Naive thymus-derived CD4-positive, alpha-beta T cell (primary cell): ENCODE data around the gene ADD3. TPM values are rescaled to one million over a fixed set of nuclear protein-coding genes. Genes with fewer than 3 reads are reported as not detected.

Experiments
- ATAC-seq: fragments of 150-1000 bp; cut with Tn5 transposase; 2 replicates; pipeline ENCODE4 v1.10.0; 2021; ENCODE audit warnings: mild to moderate bottlenecking, moderate library complexity
- CTCF ChIA-PET: fragments of 350-600 bp; sonication (Branson Sonifier 250); formaldehyde crosslinking; loops from one replicate; lab custom pipeline; 2021; ENCODE audit warnings: antibody characterized with exemption; lab: Charles Lee
- POLR2A ChIA-PET: fragments of 350-600 bp; sonication (Branson Sonifier 250); formaldehyde crosslinking; loops from one replicate; lab custom pipeline; 2021; ENCODE audit warnings: antibody characterized with exemption, inconsistent platforms; lab: Charles Lee
- DNase-seq, 9 donors: peaks; one replicate each; pipeline versions ENCODE4 v3.0.0 to v3.0.0-alpha.2; 2020 to 2022; ENCODE audit warnings: mixed read lengths in 1 of 9
- H3K27ac ChIP-seq: one replicate; pipeline ENCODE4 v1.7.0; 2013; ENCODE audit warnings: mild to moderate bottlenecking, low read depth, low read length, moderate library complexity
- H3K27me3 ChIP-seq, 2 donors: one replicate each; pipeline ENCODE4 v1.7.0; 2013; ENCODE audit warnings: low read length in 2 of 2, mild to moderate bottlenecking in 2 of 2, moderate library complexity in 2 of 2; ENCODE audit not compliant: control insufficient read depth in 2 of 2, insufficient read depth in 2 of 2
- H3K36me3 ChIP-seq, 3 experiments: 1 replicate in 2 of 3; 2 replicates in 1 of 3; pipeline ENCODE4 v1.7.0; 2013; ENCODE audit warnings: low read length in 3 of 3, mild to moderate bottlenecking in 3 of 3, moderate library complexity in 1 of 3; ENCODE audit not compliant: insufficient read depth in 3 of 3, control insufficient read depth in 2 of 3
- H3K4me1 ChIP-seq, 2 donors: one replicate each; pipeline ENCODE4 v1.7.0; 2013; ENCODE audit warnings: low read length in 2 of 2, mild to moderate bottlenecking in 2 of 2, moderate library complexity in 1 of 2; ENCODE audit not compliant: control insufficient read depth in 2 of 2, insufficient read depth in 2 of 2
- H3K4me3 ChIP-seq: 2 replicates; pipeline ENCODE4 v1.7.0; 2013; ENCODE audit warnings: mild to moderate bottlenecking, low read length
- H3K9me3 ChIP-seq, 3 experiments: 1 replicate in 2 of 3; 2 replicates in 1 of 3; pipeline ENCODE4 v1.7.0; 2013; ENCODE audit warnings: low read length in 3 of 3; ENCODE audit not compliant: control insufficient read depth in 2 of 3
- H3K27ac Mint-ChIP-seq, 9 donors: one replicate each; pipeline ENCODE4 v1.8.0; 2020 to 2022; ENCODE audit warnings: mixed read lengths in 9 of 9, mild to moderate bottlenecking in 8 of 9, moderate library complexity in 5 of 9, inconsistent platforms in 2 of 9
- H3K27me3 Mint-ChIP-seq, 5 donors: one replicate each; pipeline ENCODE4 v1.8.0; 2021 to 2022; ENCODE audit warnings: mixed read lengths in 5 of 5, mild to moderate bottlenecking in 1 of 5
- H3K36me3 Mint-ChIP-seq, 5 donors: one replicate each; pipeline ENCODE4 v1.8.0; 2020 to 2022; ENCODE audit warnings: mixed read lengths in 5 of 5, mild to moderate bottlenecking in 3 of 5, inconsistent platforms in 1 of 5
- H3K4me1 Mint-ChIP-seq, 7 donors: one replicate each; pipeline ENCODE4 v1.8.0; 2020 to 2022; ENCODE audit warnings: mixed read lengths in 7 of 7, mild to moderate bottlenecking in 3 of 7, inconsistent platforms in 1 of 7
- H3K4me3 Mint-ChIP-seq, 10 donors: one replicate each; pipeline ENCODE4 v1.8.0; 2020 to 2022; ENCODE audit warnings: mild to moderate bottlenecking in 10 of 10, mixed read lengths in 10 of 10, moderate library complexity in 6 of 10, inconsistent platforms in 2 of 10
- H3K9me3 Mint-ChIP-seq, 11 donors: one replicate each; pipeline ENCODE4 v1.8.0; 2020 to 2022; ENCODE audit warnings: mixed read lengths in 11 of 11, mild to moderate bottlenecking in 4 of 11, inconsistent platforms in 1 of 11, moderate library complexity in 1 of 11
- intact Hi-C, 2 donors: fragments of 100-400 bp; cut with micrococcal nuclease; formaldehyde crosslinking; loops; one replicate each; pipeline ENCODE4 v1.15.1; 2023
- polyA plus RNA-seq, 2 donors: library from polyadenylated mRNA; unstranded; fragments of 300-500 nt; fragmentation: Illumina TruSeq; gene quantifications; one replicate each; pipeline ENCODE4 v1.2.3, GENCODE V29; 2021
- total RNA-seq, 6 experiments: library from RNA in 5 of 6; stranded (reverse) in 5 of 6; gene quantifications; 1 replicate in 5 of 6; 2 replicates in 1 of 6; pipeline ENCODE4 v1.2.3 and lab custom pipeline; 2021 to 2026

Gene ADD3
- total and polyA plus RNA-seq, 7 experiments from 2014 or later = 281 to 535 (median 450) TPM

DNA sequence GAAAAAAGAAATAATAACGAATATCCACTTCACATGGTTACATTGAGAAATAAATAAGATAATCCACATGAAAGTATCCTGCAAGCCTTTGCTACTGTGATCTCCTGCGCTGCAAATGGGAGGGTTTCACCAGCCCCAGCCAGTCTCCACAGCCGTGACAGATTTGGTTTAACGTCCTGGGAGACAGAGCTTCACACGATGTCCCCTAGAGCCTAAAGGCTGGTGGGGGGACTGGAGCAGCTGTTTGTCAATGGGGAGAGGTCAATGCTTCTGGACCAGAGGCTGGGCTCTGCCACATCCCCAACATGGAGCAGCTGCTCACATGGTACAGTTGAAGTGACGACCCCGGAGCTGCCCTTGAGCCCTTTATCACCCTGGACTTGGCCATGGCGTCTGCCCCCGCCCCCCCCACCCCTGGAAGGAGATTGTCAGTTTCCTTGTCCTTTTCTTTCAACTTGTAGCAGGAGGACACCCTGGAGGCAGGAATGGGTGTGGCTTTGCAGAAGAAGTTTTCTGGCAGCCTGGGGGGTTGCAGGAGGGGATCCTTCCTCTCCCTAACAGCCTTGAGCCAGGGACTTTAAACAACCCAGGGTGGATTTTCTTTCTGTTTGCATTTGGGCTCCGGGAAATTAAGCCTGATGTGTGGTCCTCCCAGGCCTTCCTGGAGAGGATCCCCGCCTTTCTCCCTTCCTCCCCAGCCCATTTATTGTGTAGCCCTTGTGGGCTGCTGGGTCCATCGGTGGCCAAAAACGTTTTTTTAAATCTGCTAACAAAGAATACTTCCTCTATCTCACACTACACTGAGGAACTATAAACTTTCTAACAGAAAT, 162.6 kb downstream of the ADD3 start:
- H3K27me3 ChIP-seq = peaks cover 0 to 8% of the 10 kb centered on the region in 2 donors
- no peaks in the 10 kb centered on the region for H3K9me3 ChIP-seq
- no peak overlapping the region for H3K4me3 ChIP-seq
- peak overlapping the region in 1 of 10 donors; percentile 15 for H3K4me3 Mint-ChIP-seq
- H3K4me1 ChIP-seq = peaks cover 3 to 11% of the 10 kb centered on the region in 2 donors
- H3K27me3 Mint-ChIP-seq = peaks cover 72 to 89% (median 75%) of the 10 kb centered on the region in 5 donors
- ChIA-PET POLR2A (interaction anchor here (0.6 to 0.7 kb wide), 2 partner anchors 12 to 238 kb away, joined by 3 to 8 read pairs; no protein-coding TSS in a partner anchor), CTCF (no interaction called here)
- no peak overlapping the region for H3K27ac Mint-ChIP-seq
- peaks cover 0 to 7% (median 0%) of the 10 kb centered on the region in 5 donors for H3K36me3 Mint-ChIP-seq
- H3K9me3 Mint-ChIP-seq = no peaks in the 10 kb centered on the region
- intact Hi-C loops = loop anchor here in 1 of 2 donors (5.0 kb wide), 1 partner anchor 37 kb away; the partner anchor contains the start of gene MXI1
- DNase-seq = no peak
- H3K27ac ChIP-seq = no peak overlapping the region
- ATAC-seq = peak; percentile 24
- H3K4me1 Mint-ChIP-seq = peaks cover 22 to 32% (median 29%) of the 10 kb centered on the region in 7 donors
- H3K36me3 ChIP-seq = no peaks in the 10 kb centered on the region

- Mint-ChIP-seq H3K4me1 (peaks cover 22 to 31% (median 29%) of the 10 kb centered on the region in 7 donors), H3K4me3 (peak overlapping the region in 1 of 10 donors; percentile 15), H3K9me3 (no peaks in the 10 kb centered on the region), H3K36me3 (peaks cover 0 to 5% (median 0%) of the 10 kb centered on the region in 5 donors), H3K27ac (no peak overlapping the region), H3K27me3 (peaks cover 67 to 89% (median 72%) of the 10 kb centered on the region in 5 donors)
- H3K36me3 ChIP-seq = no peaks in the 10 kb centered on the region
- H3K27me3 ChIP-seq = peaks cover 0 to 8% of the 10 kb centered on the region in 2 donors
- no peak overlapping the region for H3K4me3 ChIP-seq
- DNase-seq (no peak), ATAC-seq (no peak)
- ChIA-PET CTCF (no interaction called here), POLR2A (interaction anchor here (0.7 kb wide), 1 partner anchor 237 kb away, joined by 8 read pairs; no protein-coding TSS in a partner anchor)
- no peaks in the 10 kb centered on the region for H3K9me3 ChIP-seq
- H3K27ac ChIP-seq = no peak overlapping the region
- H3K4me1 ChIP-seq = peaks cover 3 to 11% of the 10 kb centered on the region in 2 donors
- intact Hi-C loops = loop anchor here in 1 of 2 donors (5.0 kb wide), 1 partner anchor 36 kb away; the partner anchor contains the start of gene MXI1
Measured at GRCh38 chr10:110171032-110171431, 163.2 kb downstream of the ADD3 start.

DNA sequence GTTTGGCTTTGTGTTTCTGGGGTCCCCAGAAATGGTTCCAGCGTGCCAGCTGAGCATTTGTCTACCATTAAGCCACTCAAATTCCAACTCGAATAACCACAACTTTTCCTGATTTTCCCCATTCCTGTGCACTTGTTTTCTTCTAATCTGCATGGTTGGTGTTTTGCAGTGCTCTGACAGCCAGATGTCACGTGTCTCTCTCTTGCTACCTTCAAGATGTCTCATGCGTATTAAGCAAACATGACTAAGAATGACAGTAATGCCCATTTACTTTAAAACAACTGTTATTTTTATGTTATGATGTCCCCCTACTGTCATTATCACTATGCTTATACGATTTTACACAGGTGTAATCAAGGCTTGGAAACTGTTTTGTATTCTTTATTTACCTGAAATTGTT, 164.4 kb downstream of the ADD3 start:
- no peak for ATAC-seq
- no peak for DNase-seq
- no peaks in the 10 kb centered on the region for H3K9me3 ChIP-seq
- H3K4me1 ChIP-seq = peaks cover 3 to 11% of the 10 kb centered on the region in 2 donors
- CTCF ChIA-PET = no interaction called here
- H3K4me3 ChIP-seq = no peak overlapping the region
- no peaks in the 10 kb centered on the region for H3K9me3 Mint-ChIP-seq
- peaks cover 64 to 87% (median 75%) of the 10 kb centered on the region in 5 donors for H3K27me3 Mint-ChIP-seq
- no peak overlapping the region for H3K27ac Mint-ChIP-seq
- POLR2A ChIA-PET = no interaction called here
- intact Hi-C loops = loop anchor here in 1 of 2 donors (5.0 kb wide), 1 partner anchor 35 kb away; the partner anchor contains the start of gene MXI1
- peaks cover 0 to 8% of the 10 kb centered on the region in 2 donors for H3K27me3 ChIP-seq
- H3K4me1 Mint-ChIP-seq = peaks cover 22 to 37% (median 34%) of the 10 kb centered on the region in 7 donors
- peaks cover 0 to 3% (median 0%) of the 10 kb centered on the region in 5 donors for H3K36me3 Mint-ChIP-seq
- no peaks in the 10 kb centered on the region for H3K36me3 ChIP-seq
- no peak overlapping the region for H3K27ac ChIP-seq
- H3K4me3 Mint-ChIP-seq = no peak overlapping the region

GRCh38 chr10:110174201-110174600, 166.4 kb downstream of the ADD3 start:
- ChIA-PET CTCF (interaction anchor here (0.6 kb wide), 1 partner anchor 33 kb away, joined by 3 read pairs; the partner anchor contains the start of gene MXI1), POLR2A (interaction anchor here (0.6 to 0.7 kb wide), 2 partner anchors 21 to 1991 kb away, joined by 5 to 7 read pairs; no protein-coding TSS in a partner anchor)
- intact Hi-C loops = loop anchor here in 1 of 2 donors (5.0 kb wide), 1 partner anchor 33 kb away; the partner anchor contains the start of gene MXI1
- Mint-ChIP-seq H3K4me1 (peaks cover 16 to 23% (median 19%) of the 10 kb centered on the region in 7 donors), H3K27me3 (peaks cover 57 to 83% (median 67%) of the 10 kb centered on the region in 5 donors), H3K4me3 (no peak overlapping the region), H3K9me3 (no peaks in the 10 kb centered on the region), H3K27ac (no peak overlapping the region), H3K36me3 (peaks cover 0 to 3% (median 0%) of the 10 kb centered on the region in 5 donors)
- Histone ChIP-seq H3K36me3 (no peaks in the 10 kb centered on the region), H3K4me1 (peaks cover 0 to 3% of the 10 kb centered on the region in 2 donors), H3K27me3 (peaks cover 0 to 3% of the 10 kb centered on the region in 2 donors), H3K4me3 (no peak overlapping the region), H3K27ac (no peak overlapping the region), H3K9me3 (no peaks in the 10 kb centered on the region)
- DNase-seq (no peak), ATAC-seq (no peak)

- CTCF ChIA-PET = interaction anchor here (1.0 kb wide), 1 partner anchor 340 kb away, joined by 3 read pairs; no protein-coding TSS in a partner anchor
- no peak for ATAC-seq
- POLR2A ChIA-PET = interaction anchor here (0.7 kb wide), 1 partner anchor 1991 kb away, joined by 7 read pairs; no protein-coding TSS in a partner anchor
Measured at GRCh38 chr10:110174816-110175215, 167.0 kb downstream of the ADD3 start.

GRCh38 chr10:110175406-110175805, 167.6 kb downstream of the ADD3 start:
- intact Hi-C loops = no loop called here
- H3K27ac ChIP-seq = no peak overlapping the region
- Mint-ChIP-seq H3K36me3 (peaks cover 0 to 3% (median 0%) of the 10 kb centered on the region in 5 donors), H3K4me1 (peaks cover 7 to 13% (median 11%) of the 10 kb centered on the region in 7 donors), H3K9me3 (no peaks in the 10 kb centered on the region), H3K27me3 (peaks cover 51 to 76% (median 60%) of the 10 kb centered on the region in 5 donors), H3K27ac (no peak overlapping the region), H3K4me3 (no peak overlapping the region)
- no peak overlapping the region for H3K4me3 ChIP-seq
- ATAC-seq (no peak), DNase-seq (no peak)
- no peaks in the 10 kb centered on the region for H3K4me1 ChIP-seq
- ChIA-PET CTCF (interaction anchor here (1.0 kb wide), 1 partner anchor 340 kb away, joined by 3 read pairs; no protein-coding TSS in a partner anchor), POLR2A (no interaction called here)
- H3K27me3 ChIP-seq = peaks cover 0 to 3% of the 10 kb centered on the region in 2 donors
- no peaks in the 10 kb centered on the region for H3K9me3 ChIP-seq
- no peaks in the 10 kb centered on the region for H3K36me3 ChIP-seq

More at GRCh38 chr10:110174816-110175215, 167.0 kb downstream of the ADD3 start:
- intact Hi-C loops = loop anchor here in 1 of 2 donors (5.0 kb wide), 1 partner anchor 32 kb away; the partner anchor contains the start of gene MXI1
- no peak overlapping the region for H3K27ac Mint-ChIP-seq
- Histone ChIP-seq H3K4me1 (no peaks in the 10 kb centered on the region), H3K36me3 (no peaks in the 10 kb centered on the region), H3K27ac (no peak overlapping the region), H3K4me3 (no peak overlapping the region), H3K27me3 (peaks cover 0 to 3% of the 10 kb centered on the region in 2 donors), H3K9me3 (no peaks in the 10 kb centered on the region)
- no peak for DNase-seq
- peaks cover 56 to 82% (median 65%) of the 10 kb centered on the region in 5 donors for H3K27me3 Mint-ChIP-seq
- no peaks in the 10 kb centered on the region for H3K9me3 Mint-ChIP-seq
- peaks cover 0 to 3% (median 0%) of the 10 kb centered on the region in 5 donors for H3K36me3 Mint-ChIP-seq
- H3K4me1 Mint-ChIP-seq = peaks cover 9 to 17% (median 15%) of the 10 kb centered on the region in 7 donors
- no peak overlapping the region for H3K4me3 Mint-ChIP-seq
